ENCODE data around the gene ABR.
A peak's percentile ranks its signal among the peaks of the same experiment; 100 is the strongest.

The ABR gene

GRCh38 chr17:1030684-1031532, 148.9 kb downstream of the ABR start:
- no peak overlapping the region for H3K27ac ChIP-seq (ENCODE audit: poor library complexity, severe bottlenecking)
- H3K27me3 ChIP-seq (ENCODE audit: insufficient read depth, poor library complexity, severe bottlenecking) = no peaks in the 10 kb centered on the region
- H3K4me3 ChIP-seq (ENCODE audit: severe bottlenecking) = no peak overlapping the region
- no peak for DNase-seq (ENCODE audit: low spot score)
- H3K36me3 ChIP-seq (ENCODE audit: low read depth) = no peaks in the 10 kb centered on the region
- no peaks in the 10 kb centered on the region for H3K4me1 ChIP-seq (ENCODE audit: insufficient read depth, poor library complexity, severe bottlenecking)
- no peak for ATAC-seq (ENCODE audit: low read depth)
- H3K9me3 ChIP-seq (ENCODE audit: severe bottlenecking) = no peaks in the 10 kb centered on the region
- TF ChIP-seq CTCF (IDR thresholded peaks at IDR 0.05; ENCODE audit: poor library complexity, severe bottlenecking) = no peak

DNA sequence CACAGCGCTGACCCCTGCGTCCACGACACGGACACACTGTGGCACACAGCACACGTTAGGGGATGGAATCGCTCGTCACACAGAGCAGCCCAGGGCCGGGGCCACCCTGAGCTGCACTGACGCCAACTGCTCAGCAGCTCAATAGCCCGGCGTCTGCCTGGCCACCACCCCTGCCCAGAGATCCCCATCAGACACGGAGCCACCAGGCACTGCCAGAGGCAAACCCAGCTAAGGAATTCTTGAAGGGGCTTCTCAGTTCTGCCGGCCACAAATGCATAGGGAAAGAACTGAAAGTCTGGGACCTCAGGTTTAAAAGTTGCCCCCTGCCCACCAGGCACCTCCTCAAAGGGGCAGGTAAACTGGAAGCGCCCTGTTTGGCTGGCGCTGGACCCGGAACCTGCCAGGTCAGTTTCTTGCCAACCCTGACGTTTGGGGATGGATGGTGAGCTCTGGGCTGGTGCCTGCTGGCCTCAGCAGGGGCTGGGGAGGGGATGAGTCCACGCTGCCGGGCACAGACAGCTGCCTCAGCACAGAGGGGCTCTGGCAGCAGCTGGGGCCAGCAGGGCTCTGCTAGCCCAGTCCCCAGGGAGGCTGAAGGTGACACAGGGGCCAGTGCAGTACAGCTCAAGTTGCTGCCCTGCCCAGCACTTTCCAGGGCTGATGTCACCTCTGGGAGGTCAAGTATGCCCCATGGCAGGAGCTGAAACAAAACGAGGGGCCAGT, 149.7 kb downstream of the ABR start:
- Histone ChIP-seq H3K9me3 (ENCODE audit: severe bottlenecking) (no peaks in the 10 kb centered on the region), H3K27ac (ENCODE audit: poor library complexity, severe bottlenecking) (no peak overlapping the region), H3K4me3 (ENCODE audit: severe bottlenecking) (no peak overlapping the region), H3K36me3 (ENCODE audit: low read depth) (no peaks in the 10 kb centered on the region), H3K27me3 (ENCODE audit: insufficient read depth, poor library complexity, severe bottlenecking) (no peaks in the 10 kb centered on the region), H3K4me1 (ENCODE audit: insufficient read depth, poor library complexity, severe bottlenecking) (no peaks in the 10 kb centered on the region)
- TF ChIP-seq CTCF (IDR thresholded peaks at IDR 0.05; ENCODE audit: poor library complexity, severe bottlenecking) = no peak
- DNase-seq (ENCODE audit: low spot score) (no peak), ATAC-seq (ENCODE audit: low read depth) (no peak)

- no peak for TF ChIP-seq CTCF (IDR thresholded peaks at IDR 0.05; ENCODE audit: poor library complexity, severe bottlenecking)
- Histone ChIP-seq H3K4me1 (ENCODE audit: insufficient read depth, poor library complexity, severe bottlenecking) (no peaks in the 10 kb centered on the region), H3K4me3 (ENCODE audit: severe bottlenecking) (no peak overlapping the region), H3K9me3 (ENCODE audit: severe bottlenecking) (no peaks in the 10 kb centered on the region), H3K27ac (ENCODE audit: poor library complexity, severe bottlenecking) (no peak overlapping the region), H3K27me3 (ENCODE audit: insufficient read depth, poor library complexity, severe bottlenecking) (no peaks in the 10 kb centered on the region), H3K36me3 (ENCODE audit: low read depth) (no peaks in the 10 kb centered on the region)
- DNase-seq (ENCODE audit: low spot score) (no peak), ATAC-seq (ENCODE audit: low read depth) (0 out of 3 replicates have a peak, but pooled peaks have one; percentile 36)
These were observed 150.4 kb downstream of the ABR start for GRCh38 chr17:1029196-1029921.

- DNase-seq (ENCODE audit: low spot score) (no peak), ATAC-seq (ENCODE audit: low read depth) (no peak)
- no peak overlapping the region for H3K27ac ChIP-seq (ENCODE audit: poor library complexity, severe bottlenecking)
- no peaks in the 10 kb centered on the region for H3K36me3 ChIP-seq (ENCODE audit: low read depth)
- no peaks in the 10 kb centered on the region for H3K4me1 ChIP-seq (ENCODE audit: insufficient read depth, poor library complexity, severe bottlenecking)
- no peaks in the 10 kb centered on the region for H3K27me3 ChIP-seq (ENCODE audit: insufficient read depth, poor library complexity, severe bottlenecking)
- TF ChIP-seq CTCF (IDR thresholded peaks at IDR 0.05; ENCODE audit: poor library complexity, severe bottlenecking) = no peak
- no peak overlapping the region for H3K4me3 ChIP-seq (ENCODE audit: severe bottlenecking)
- H3K9me3 ChIP-seq (ENCODE audit: severe bottlenecking) = no peaks in the 10 kb centered on the region
These were observed 152.7 kb downstream of the ABR start for GRCh38 chr17:1027044-1027443.
